Inferior parietal cortex (tissue), 1 donor: ENCODE measurements around the gene RICTOR.

Experiments
- DNase-seq: peaks from one replicate; pipeline ENCODE4 v3.0.0-alpha.2; 2016; ENCODE audit errors: extremely low spot score

Gene RICTOR

DNA sequence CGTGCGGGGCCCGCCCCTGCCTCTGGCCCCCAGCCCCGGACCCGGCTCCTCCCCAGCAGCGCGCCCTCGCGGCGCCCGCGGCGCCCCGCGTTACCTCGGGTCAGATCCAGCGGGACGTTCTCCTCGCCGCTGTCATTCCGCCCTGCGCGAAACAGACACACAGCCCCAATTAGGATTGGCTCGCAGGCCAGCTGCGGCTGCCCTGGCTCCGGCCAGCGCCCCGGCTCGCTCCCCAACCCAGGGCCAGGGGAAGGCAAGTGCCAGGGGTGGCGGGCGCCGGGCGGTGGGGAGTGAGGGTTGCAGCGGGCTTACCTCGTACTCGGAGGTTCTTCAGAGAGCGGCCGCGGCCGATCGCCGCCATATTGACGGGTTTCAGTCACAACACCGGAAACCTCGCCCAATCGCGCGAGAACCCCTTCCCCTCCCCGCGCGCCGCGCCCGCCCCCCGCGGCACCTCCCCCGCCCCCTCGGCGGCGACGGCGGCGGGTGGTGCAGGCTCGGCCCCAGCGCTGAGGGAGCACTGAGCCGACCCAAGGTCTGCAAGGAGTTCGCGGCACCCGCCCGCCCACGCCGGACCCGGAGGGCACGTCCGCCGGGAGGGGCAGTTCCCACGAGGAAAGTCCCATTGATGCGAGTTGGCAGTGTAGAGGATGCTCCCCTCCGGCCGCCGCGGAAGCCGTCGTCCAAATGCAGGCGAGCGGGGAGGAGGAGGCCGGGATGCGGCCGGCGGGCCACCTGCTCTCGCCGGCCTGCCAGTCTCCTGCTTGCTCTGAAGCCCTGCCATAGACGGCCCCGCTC is at the start of gene RICTOR:
Gene RICTOR, minus strand, starts transcription at position 383 of the 798 bp plus-strand sequence. Its CDS starts 22 bp downstream, at position 361.
- DNase-seq = peak; percentile 85

DNA sequence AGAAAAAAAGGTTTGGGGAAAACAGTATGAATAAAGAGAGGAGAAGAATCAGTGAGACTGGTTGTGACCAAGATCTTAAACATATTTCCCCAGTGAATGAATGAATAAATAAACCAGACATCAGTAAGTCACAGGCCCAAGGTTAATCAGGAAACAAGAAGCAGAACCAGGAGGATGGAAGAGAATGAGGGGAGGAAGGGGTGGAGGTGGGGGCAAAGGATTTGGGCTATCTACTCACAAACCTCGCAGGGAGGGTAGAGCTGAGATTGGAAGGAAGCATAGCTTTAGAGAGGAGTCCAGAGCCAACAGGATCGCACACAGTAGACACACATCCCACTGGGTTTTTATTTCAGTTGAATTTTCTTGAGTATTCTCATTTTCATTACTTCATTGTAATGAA is 47.7 kb upstream of the RICTOR start:
- DNase-seq = no peak

DNA sequence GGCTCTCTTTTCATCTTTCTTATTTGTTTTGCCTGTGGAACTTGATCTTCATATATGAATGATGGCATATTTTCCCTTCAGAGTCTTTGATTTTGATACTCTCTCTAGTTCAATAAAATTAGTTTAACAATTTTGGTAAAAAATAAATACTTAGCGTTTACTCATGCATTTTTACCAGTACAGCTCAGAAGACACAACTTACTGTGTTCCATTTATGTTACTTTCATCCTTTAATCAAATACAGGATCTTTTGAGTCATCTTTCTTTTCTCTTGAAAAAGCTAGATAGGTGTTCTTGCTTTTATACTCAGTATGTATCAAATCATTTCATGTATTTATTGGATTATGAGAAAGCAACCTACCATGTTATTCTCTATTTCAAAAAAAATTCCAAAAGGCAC is 47.1 kb upstream of the RICTOR start:
- DNase-seq = no peak

- DNase-seq = no peak
These were observed 45.8 kb upstream of the RICTOR start for GRCh38 chr5:39120052-39120420.

- no peak for DNase-seq
These were observed 45.3 kb upstream of the RICTOR start for GRCh38 chr5:39119404-39120051.

DNA sequence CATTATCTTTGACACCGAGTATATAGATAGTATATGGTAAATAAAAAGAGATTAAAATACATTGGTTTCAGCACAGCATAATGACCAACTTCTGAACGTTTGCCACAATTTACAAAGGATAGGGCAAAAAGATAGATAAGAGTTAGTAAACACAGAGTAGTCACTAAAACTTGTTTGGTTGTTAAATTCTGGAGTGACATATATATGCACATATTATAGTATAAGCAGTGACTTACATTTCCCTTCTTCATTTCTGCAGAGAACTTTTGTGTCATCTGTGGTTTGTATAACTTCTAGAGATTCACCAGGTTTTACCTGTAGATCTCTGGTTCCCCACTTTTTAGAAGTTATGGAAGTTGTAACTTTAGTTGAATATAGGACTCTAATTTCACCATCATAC is 44.4 kb upstream of the RICTOR start:
- no peak for DNase-seq

- DNase-seq = no peak
These were observed 43.2 kb upstream of the RICTOR start for GRCh38 chr5:39117401-39117800.

DNA sequence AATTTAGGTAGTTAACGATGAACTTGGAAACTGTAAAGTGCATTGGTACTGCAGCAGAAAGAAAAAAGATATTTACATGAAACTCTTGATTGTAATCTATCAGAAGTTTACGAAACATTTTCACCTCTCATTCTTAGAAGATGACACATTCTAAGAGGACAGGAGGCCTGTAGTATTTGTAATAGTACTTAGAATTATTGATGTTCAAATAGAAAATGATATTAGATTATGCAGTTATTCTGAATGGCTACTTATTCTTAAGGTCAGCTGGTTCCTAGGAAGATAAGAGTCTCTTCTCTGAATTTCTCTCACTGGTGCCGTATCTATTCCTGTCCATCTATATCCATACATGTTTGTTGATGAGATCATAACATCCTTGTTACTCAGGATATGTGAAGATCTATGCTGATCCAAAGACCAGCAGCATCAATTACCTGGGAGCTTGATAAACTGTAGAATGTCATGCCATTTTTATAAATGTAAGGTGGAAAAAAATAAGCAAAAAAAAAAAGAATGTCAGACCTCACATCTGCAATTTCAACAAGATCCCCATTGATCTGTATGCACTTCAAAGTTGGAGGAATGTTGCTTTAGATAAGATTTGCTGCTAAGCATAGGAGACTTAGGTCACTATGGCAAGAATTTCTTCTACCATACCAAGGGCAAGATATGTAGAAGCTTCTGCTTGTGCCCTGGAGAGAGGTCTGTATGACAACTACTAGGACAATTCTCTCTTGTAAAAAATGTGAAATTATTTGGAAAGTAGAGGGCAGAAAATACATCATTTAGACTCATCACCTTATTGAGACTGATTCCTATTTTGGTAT is 42.4 kb upstream of the RICTOR start:
- DNase-seq = no peak

DNA sequence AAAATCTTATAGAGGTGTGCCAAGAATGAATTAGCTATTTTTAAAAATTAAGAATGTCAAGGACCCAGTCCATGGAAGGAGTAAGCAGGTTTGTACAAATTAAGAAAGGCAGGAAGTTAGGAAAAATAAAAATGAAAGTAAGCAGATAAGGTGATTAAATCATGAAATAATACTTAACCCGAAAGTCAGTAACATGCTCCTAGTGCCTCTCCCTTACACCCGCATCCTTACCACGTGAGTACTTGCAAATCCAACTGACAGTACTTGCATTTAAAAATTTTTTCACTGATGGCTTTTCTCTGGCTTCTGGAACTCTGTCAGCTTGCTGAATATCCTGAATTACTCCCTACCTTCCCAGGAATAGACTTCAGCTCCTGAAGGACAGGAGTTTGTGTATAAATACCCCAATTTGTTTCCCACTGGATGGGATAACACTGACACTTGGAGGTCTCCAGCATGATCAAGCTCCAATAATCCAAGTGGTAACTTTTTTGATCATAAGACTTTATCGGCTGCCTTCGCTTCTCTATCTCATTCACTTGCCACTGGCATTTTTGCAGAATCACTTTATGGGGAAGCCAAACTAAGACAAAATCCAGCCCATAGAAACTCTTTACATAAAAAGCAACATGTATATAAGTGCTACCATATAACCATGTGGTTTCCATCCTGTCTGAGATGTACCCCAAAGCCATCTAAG is 41.6 kb upstream of the RICTOR start:
- DNase-seq = no peak

GRCh38 chr5:39114155-39114554 is 40.0 kb upstream of the RICTOR start:
- DNase-seq = no peak

GRCh38 chr5:39113354-39113953 is 39.3 kb upstream of the RICTOR start:
- DNase-seq = no peak

DNA sequence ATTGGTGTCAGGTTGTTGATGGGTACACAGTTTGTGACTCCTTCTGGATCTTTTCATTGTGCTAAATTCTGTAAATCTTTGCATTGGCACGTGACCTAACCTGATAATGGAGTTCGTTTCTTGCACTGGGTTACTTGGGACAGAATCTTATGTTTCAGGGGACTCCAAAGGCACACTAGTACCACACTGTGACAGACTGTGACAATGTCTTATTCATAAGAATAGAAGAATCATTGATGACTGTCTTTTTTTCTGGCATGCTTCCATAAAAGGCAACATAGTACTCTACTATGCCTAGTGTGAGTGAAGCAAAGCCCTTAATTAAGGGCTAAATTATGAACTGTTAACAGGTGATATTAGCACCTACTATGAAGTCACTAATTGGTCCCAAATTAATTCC is 35.4 kb upstream of the RICTOR start:
- DNase-seq = peak; percentile 69

- DNase-seq = peak; percentile 52
These were observed 34.8 kb upstream of the RICTOR start for GRCh38 chr5:39108987-39109386.

DNA sequence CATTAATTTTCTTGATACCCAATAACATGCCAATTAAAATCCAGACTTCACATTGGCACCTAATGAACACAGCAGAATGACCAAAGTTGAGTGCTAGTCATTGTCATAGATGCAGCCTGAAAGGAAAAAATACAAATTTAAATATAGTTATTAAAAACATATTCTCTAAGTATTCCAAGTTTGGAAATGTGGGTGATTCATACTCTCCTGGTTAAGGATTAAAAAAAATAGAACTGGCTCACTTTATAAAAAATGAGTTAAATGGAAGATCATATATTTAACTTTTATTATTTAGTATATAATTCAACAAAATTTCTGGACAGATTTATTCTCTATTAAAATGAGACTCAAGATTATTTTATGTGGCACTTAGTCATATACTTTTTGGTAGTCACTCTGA is 33.2 kb upstream of the RICTOR start:
- DNase-seq = no peak

- DNase-seq = no peak
These were observed 32.1 kb upstream of the RICTOR start for GRCh38 chr5:39106322-39106721.

DNA sequence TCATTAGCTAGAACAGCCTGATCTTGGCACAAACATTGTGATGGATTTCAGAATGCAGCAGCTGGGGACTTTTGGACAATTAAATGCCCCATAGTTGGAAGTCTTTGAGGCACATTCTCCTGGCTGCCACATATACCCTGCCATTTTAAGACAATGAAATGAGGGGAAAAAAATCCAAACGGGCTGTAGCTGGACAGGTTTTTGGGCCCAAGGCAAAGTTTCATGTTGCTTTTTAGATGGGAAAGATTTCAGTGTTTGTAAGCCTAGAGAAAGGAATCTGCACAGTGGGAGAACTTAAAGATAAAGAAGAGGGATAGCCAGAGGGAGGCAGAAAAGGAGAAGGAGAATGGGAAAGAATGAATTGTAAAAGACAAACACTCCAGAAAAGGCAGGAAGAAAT is 30.0 kb upstream of the RICTOR start:
- DNase-seq = no peak

DNA sequence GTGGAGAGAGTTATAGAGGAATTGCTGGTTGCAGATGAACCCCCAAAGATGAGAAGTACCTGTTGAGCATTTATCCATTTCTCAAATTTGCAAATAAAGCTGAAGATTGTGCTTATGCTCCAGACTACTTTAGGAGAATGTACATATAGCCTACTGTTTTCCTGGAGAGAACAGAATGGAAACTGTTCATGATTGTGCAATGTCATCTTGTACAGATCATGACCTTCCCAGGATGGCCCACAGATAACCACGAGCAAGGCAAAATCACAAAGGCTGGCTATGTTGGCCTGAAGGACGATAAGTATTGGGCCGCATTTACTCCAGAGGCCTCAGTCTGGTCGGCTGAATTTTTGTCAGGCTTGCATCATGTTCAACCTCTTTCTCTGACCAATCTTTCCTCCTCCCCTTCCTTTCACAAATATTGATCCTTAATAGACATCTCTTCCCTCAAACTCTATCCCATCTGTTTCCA is 28.5 kb upstream of the RICTOR start:
- DNase-seq = no peak

DNA sequence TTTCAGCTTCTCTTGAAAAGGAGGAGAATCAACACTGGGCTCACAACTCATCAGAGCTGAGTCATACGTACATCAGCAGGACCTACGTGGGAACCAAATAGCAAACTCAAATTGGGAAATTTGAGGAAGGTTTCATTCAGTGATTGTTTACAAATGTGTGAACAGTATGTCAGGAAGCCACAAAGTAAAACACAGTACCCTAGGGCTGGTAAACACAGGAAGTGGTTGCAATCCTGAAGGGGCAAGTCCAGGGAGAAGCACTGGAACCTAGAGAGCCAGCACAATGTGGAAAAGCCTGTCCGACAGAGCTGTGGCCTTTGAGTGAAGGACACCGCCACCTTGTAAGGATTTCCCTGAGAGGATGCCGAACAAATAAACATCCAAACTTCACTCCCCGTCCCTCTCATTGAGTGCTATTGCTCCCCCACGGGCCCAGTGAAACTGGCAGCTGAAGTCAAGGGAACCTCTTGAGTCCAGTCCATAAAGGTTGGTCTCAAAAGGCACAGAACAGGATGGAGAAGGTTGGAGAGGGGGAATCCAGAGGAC is 26.7 kb upstream of the RICTOR start:
- DNase-seq = no peak

GRCh38 chr5:39100301-39100850 is 26.2 kb upstream of the RICTOR start:
- DNase-seq = no peak

DNA sequence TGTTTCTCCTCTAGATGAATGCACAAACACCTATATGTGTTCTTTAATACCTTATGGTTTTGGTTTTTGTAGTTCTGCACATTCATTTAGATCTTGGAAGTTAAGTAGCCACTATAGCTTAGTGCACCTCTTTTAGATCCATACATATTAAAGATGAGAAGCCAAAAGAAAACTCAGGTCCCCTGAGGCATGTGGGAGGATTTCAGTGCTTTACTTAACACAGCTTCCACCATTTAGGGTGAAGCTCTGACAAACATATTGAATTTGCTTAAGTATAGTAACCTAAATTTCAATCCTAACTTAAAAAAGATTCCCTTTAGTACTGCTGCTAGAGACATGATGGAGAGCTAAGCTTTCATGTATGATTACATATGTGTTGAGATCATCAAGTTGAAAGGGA is 25.6 kb upstream of the RICTOR start:
- DNase-seq = no peak

DNA sequence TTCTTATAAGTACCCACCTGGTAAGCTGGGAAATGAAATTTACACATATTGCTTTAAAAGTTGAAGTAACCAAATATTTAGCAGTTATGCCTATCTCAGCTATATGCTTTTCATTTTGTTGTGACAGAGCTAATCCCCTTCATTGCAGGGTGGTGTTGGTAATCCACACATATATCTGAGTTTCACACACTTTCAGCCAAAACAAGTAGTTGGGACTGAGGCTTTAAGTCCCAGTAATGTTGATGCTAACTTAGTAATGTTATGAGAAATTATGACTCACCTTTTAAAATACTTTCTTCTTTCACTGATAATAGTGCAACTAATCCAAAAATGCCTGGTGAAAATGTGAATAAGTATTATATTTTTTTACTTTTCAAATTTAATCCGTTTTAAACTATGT is 19.2 kb upstream of the RICTOR start:
- no peak for DNase-seq
